ENCODE results near the gene ATP8B4.

- TF ChIP-seq, protein P1, sequence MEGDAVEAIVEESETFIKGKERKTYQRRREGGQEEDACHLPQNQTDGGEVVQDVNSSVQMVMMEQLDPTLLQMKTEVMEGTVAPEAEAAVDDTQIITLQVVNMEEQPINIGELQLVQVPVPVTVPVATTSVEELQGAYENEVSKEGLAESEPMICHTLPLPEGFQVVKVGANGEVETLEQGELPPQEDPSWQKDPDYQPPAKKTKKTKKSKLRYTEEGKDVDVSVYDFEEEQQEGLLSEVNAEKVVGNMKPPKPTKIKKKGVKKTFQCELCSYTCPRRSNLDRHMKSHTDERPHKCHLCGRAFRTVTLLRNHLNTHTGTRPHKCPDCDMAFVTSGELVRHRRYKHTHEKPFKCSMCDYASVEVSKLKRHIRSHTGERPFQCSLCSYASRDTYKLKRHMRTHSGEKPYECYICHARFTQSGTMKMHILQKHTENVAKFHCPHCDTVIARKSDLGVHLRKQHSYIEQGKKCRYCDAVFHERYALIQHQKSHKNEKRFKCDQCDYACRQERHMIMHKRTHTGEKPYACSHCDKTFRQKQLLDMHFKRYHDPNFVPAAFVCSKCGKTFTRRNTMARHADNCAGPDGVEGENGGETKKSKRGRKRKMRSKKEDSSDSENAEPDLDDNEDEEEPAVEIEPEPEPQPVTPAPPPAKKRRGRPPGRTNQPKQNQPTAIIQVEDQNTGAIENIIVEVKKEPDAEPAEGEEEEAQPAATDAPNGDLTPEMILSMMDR (IDR thresholded peaks at IDR 0.05): no peak
- no peak for TF ChIP-seq POLR2A (IDR thresholded peaks at IDR 0.05)
Measured at GRCh38 chr15:50143255-50143860, 24.3 kb upstream of the ATP8B4 start.
